Activated naive CD4-positive, alpha-beta T cell treated with anti-CD3 and anti-CD28 coated beads, Interleukin-2, amount 10 ng/mL, durations not matched to agents 5 hours and 36 hours (primary cell): ENCODE data around the gene POLE4. TPM values are rescaled to one million over a fixed set of nuclear protein-coding genes. Genes with fewer than 3 reads are reported as not detected.

Experiments used
- total RNA-seq, 2 experiments: library from RNA; stranded (reverse); gene quantifications; one replicate each; pipeline ENCODE4 v1.2.3, GENCODE V29; 2021

POLE4 gene
- total RNA-seq: 10 to 100 TPM; 49.5 to 50.2 TPM

GRCh38 chr2:74958274-74959105 is at the start of gene POLE4:
Gene POLE4, plus strand, starts transcription at chr2:74958643. Its CDS starts 37 bp downstream, at chr2:74958680.

Other genes starting within 250 kb of the POLE4 start
- gene HK2, start 124.5 kb upstream of the POLE4 start, total RNA-seq: 10 to 100 TPM; 42.6 to 45.1 TPM
- gene TACR1, start 240.9 kb downstream of the POLE4 start, total RNA-seq: not detected